K562 (cell line): Measurements from ENCODE around the gene HSPA1L. TPM values are rescaled to one million over a fixed set of nuclear protein-coding genes. Genes with fewer than 3 reads are reported as not detected.
A peak's percentile ranks its signal among the peaks of the same experiment; 100 is the strongest.

ENCODE experiments used
- CBX1 ChIP-seq: sonication (generic); IDR thresholded peaks from 2 replicates; pipeline ENCODE4 v1.6.1; 2016; ENCODE audit warnings: antibody characterized with exemption, low read depth, mild to moderate bottlenecking
- CEBPG ChIP-seq, 3 experiments: fragments of 200-800 bp in 1 of 3; sonication (Bioruptor generic) in 1 of 3; sonication (generic) in 1 of 3; formaldehyde crosslinking in 1 of 3; IDR thresholded peaks in 2 of 3; conservative IDR thresholded peaks in 1 of 3; 2 replicates each; pipeline versions ENCODE4 v1.6.1 to v1.8.0; 2016 to 2022; ENCODE audit warnings: missing compliant biosample characterization in 2 of 3, missing genetic modification characterization in 2 of 3, mild to moderate bottlenecking in 1 of 3, missing genetic modification reagents in 1 of 3
- ERF ChIP-seq: fragments of 450-650 bp; formaldehyde crosslinking; IDR thresholded peaks from 2 replicates; pipeline ENCODE4 v1.4.0; 2020; ENCODE audit warnings: mild to moderate bottlenecking, mixed read lengths
- JUND ChIP-seq, 2 experiments: IDR thresholded peaks; 2 replicates in 1 of 2; 3 replicates in 1 of 2; pipeline ENCODE4 v1.6.1; 2011; ENCODE audit warnings: borderline replicate concordance in 2 of 2, low read depth in 2 of 2, low read length in 2 of 2, improper control_type of control experiment in 1 of 2, missing biosample characterization in 1 of 2, missing genetic modification characterization in 1 of 2, missing genetic modification reagents in 1 of 2
- LARP7 ChIP-seq: fragments of 450-650 bp; IDR thresholded peaks from 2 replicates; pipeline ENCODE4 v1.6.1; 2016
- MGA ChIP-seq: fragments of 450-650 bp; IDR thresholded peaks from 2 replicates; pipeline ENCODE4 v1.6.1; 2016; ENCODE audit warnings: mild to moderate bottlenecking, moderate library complexity
- OTX1 ChIP-seq: fragments of 450-650 bp; formaldehyde crosslinking; IDR thresholded peaks from 2 replicates; pipeline ENCODE4 v1.4.0; 2022; ENCODE audit warnings: mild to moderate bottlenecking
- POLR3A ChIP-seq: IDR thresholded peaks from 2 replicates; pipeline ENCODE4 v1.6.1; 2011; ENCODE audit warnings: borderline replicate concordance, mild to moderate bottlenecking, moderate library complexity; ENCODE audit not compliant: insufficient read length, insufficient read depth; ENCODE audit errors: extremely low read depth
- RBM25 ChIP-seq: fragments of 200-400 bp; formaldehyde crosslinking; IDR thresholded peaks from 2 replicates; pipeline ENCODE4 v1.6.1; 2018; ENCODE audit warnings: low read length, low read depth, moderate library complexity; ENCODE audit not compliant: severe bottlenecking
- YBX1 ChIP-seq: fragments of 450-650 bp; IDR thresholded peaks from 2 replicates; pipeline ENCODE4 v1.7.1; 2016; ENCODE audit warnings: mild to moderate bottlenecking
- ZNF174 ChIP-seq: fragments of 250-450 bp; sonication (Bioruptor Pico); IDR thresholded peaks from 2 replicates; pipeline ENCODE4 v1.4.0; 2020; ENCODE audit warnings: mild to moderate bottlenecking
- ZNF512 ChIP-seq: IDR thresholded peaks from 2 replicates; pipeline ENCODE4 v1.6.1; 2016; ENCODE audit warnings: missing genetic modification characterization, missing compliant biosample characterization
- ZNF707 ChIP-seq: fragments of 250-450 bp; sonication (Bioruptor Pico); conservative IDR thresholded peaks from 2 replicates; pipeline ENCODE4 v1.8.0; 2022; ENCODE audit warnings: inconsistent platforms, mild to moderate bottlenecking, moderate library complexity
- polyA plus RNA-seq, 8 experiments: library from polyadenylated mRNA; depleted of rRNA in 4 of 8; stranded (reverse) in 5 of 8; unstranded in 3 of 8; fragments of >200 nt; fragmentation: Nextera tagmentation in 2 of 8; fragmentation: Illumina TruSeq in 1 of 8; extraction: Ambion mirVana in 2 of 8; extraction: Trizol in 1 of 8; gene quantifications; 2 replicates each; pipeline versions ENCODE4 v1.2.1 to v1.2.3, GENCODE V29; 2011 to 2014; ENCODE audit warnings: inconsistent platforms in 1 of 8, missing spikeins in 1 of 8
- total RNA-seq, 7 experiments: library from RNA; depleted of rRNA in 6 of 7; stranded (reverse); fragments of >200 nt in 6 of 7; fragmentation: Illumina TruSeq in 2 of 7; extraction: Trizol in 2 of 7; gene quantifications; 2 replicates each; pipeline versions ENCODE4 v1.2.1 to v1.2.3, GENCODE V29; 2011 to 2021; ENCODE audit warnings: low replicate concordance in 1 of 7

HSPA1L gene
- total and polyA plus RNA-seq, 9 of the 15 experiments (the other 6 are each of a cell fraction or from before 2014, with no cell fraction given): 0.14 to 2.1 (median 1.3) TPM

- TF ChIP-seq MGA (no peak), LARP7 (peak; percentile 99; the same call in 1 of the 2 replicates), ZNF707 (CRISPR knock-in tag) (peak; percentile 76), JUND (IDR thresholded peaks at IDR 0.05; ENCODE audit: borderline replicate concordance, low read depth, low read length) (no peak; the same call in 1 of the 2 replicates), JUND (tag; IDR thresholded peaks at IDR 0.05; ENCODE audit: borderline replicate concordance, low read depth, low read length) (peak; percentile 62; the same call in 2 of the 3 replicates), CEBPG (CRISPR knock-in tag; IDR thresholded peaks at IDR 0.05) (peak; percentile 82; the same call in 1 of the 2 replicates), CEBPG (tag; conservative IDR thresholded peaks at IDR 0.05 in 1 of 2, IDR thresholded peaks at IDR 0.05 in 1 of 2) (peak; percentile 62 to 81), ZNF512 (tag) (no peak), ERF (CRISPR knock-in tag) (peak; percentile 93), YBX1 (no peak), POLR3A (no peak), CBX1 (peak; percentile 99), ZNF174 (CRISPR knock-in tag) (peak; percentile 85; the same call in 1 of the 2 replicates), OTX1 (CRISPR knock-in tag) (peak; percentile 98), RBM25 (no peak)
Observed at GRCh38 chr6:31834367-31835250, 19.5 kb upstream of the HSPA1L start (continued).
